HG03135 (cell line): Measurements from ENCODE around the gene GFOD1.
"Not testable (repeated sequence)": the region's sequence is repeated elsewhere in the genome, so short reads cannot be mapped to it uniquely, and the experiment has no call there.

Source experiments
- ATAC-seq: cut with Tn5 transposase; IDR thresholded peaks from one replicate; pipeline ENCODE4 v1.9.1; 2021; ENCODE audit warnings: mild to moderate bottlenecking, moderate library complexity; ENCODE audit not compliant: unreplicated experiment

Gene GFOD1

GRCh38 chr6:13409991-13410390, 77.4 kb downstream of the GFOD1 start:
- ATAC-seq = no peak

- ATAC-seq = no peak
Measured at GRCh38 chr6:13407709-13408695, 79.4 kb downstream of the GFOD1 start.

GRCh38 chr6:13407368-13407708, 80.1 kb downstream of the GFOD1 start:
- no peak for ATAC-seq

GRCh38 chr6:13406781-13407180, 80.6 kb downstream of the GFOD1 start:
- no peak for ATAC-seq

- no peak for ATAC-seq
Measured at GRCh38 chr6:13405961-13406477, 81.4 kb downstream of the GFOD1 start.

GRCh38 chr6:13404892-13405254, 82.5 kb downstream of the GFOD1 start:
- no peak for ATAC-seq

- no peak for ATAC-seq
Measured at GRCh38 chr6:13404228-13404891, 83.0 kb downstream of the GFOD1 start.

GRCh38 chr6:13402711-13403110, 84.7 kb downstream of the GFOD1 start:
- ATAC-seq = no peak

- no peak for ATAC-seq
Measured at GRCh38 chr6:13400772-13401171, 86.6 kb downstream of the GFOD1 start.

DNA sequence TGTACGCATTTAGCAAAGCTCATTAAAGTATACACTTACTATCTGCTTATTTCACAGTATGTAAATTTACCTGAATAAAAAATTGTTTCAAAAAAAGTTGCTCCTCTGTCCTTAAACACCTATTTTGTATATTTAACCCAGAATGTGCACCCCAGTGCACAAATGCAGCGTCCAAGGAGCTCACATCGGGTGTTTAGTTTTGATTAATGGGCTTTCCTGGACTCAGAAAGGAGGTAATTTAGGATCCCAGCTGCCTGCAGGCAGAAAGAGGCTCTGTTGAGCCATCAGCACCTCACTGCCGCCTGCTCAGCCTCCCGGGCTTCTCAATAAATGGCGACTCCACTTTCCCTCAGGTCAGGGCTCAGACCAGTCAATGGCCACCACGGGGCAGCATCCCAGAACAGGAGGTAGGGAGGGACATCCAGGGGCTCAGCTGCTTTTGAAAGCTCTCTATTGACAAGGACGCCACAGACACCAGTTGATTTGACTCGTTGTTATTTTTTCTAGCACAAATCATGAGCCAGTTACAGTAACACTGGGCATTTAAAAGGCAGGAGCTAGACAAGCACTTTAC, 88.9 kb downstream of the GFOD1 start:
- ATAC-seq = no peak

DNA sequence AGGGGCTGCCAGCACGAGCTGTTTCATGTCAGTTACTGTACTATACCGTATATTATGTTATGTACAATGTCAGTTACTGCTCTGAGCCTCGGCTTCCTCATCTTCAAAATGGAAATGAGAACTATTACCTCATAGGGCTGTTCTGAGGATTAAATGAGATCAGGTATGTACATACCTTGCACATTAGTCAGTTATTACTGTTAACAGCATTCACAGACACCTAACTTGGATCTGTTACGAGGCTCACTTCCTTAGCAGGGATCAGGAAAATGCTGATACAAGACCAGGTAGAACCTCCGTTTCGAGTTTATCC, 89.4 kb downstream of the GFOD1 start:
- ATAC-seq = no peak

DNA sequence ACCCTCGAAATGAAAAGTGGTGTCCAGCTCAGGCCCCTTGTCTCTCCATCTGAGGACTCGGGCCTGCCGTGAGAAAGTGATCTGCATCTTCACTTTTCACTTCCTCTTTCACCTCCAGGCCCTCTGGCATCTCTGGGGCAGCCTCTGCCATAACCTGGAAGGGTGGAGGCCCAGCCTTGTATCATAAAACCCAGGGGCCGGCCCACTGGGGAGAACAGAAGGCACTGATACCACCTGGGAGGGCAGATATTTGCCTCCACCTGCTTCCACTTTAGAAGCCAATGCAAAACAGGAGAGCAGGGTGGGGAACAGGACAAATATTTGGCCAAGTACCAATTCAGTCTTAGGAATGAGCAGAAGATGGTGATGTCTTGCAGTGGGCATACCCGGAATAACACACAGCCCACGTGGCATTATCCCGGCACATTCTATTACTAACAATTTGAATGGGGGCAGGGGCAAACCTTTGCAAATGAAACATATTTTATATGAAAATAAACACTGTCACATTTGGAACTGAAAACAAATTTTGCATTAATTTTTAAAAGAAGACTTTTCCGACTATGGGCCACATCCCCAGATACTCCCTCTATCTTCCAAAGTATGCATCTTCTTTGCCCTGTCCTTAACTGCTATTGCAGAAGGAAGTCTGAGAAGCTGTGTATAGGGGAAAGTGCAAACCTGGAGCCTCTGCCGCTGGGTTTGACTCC, 89.9 kb downstream of the GFOD1 start:
- peak; percentile 61 for ATAC-seq

DNA sequence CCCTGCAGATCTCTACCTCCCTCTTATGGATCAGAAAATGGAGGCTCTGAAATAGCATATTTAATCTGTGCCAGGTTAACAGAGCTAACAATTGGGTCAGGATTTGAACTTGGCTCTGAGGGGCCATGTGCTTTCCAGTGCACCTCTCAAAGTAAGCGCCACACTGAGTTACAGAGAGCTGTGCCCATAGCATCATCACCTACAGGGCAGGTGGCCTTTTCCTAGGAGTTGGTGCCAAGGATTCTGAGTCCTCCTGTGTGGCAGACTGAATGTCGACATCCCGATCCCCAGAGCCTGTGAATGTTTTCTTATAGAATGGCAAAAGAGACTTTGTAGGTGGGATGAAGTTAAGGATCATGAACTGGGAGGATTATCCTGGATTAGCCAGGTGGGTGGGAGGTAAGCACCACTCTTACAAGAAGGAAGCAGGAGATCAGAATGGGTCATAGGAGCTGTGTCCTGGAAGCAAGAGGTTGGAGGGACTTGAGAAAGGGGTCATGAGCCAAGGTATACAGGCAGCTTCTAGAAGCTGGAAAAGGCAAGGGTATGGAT, 91.1 kb downstream of the GFOD1 start:
- no peak for ATAC-seq

DNA sequence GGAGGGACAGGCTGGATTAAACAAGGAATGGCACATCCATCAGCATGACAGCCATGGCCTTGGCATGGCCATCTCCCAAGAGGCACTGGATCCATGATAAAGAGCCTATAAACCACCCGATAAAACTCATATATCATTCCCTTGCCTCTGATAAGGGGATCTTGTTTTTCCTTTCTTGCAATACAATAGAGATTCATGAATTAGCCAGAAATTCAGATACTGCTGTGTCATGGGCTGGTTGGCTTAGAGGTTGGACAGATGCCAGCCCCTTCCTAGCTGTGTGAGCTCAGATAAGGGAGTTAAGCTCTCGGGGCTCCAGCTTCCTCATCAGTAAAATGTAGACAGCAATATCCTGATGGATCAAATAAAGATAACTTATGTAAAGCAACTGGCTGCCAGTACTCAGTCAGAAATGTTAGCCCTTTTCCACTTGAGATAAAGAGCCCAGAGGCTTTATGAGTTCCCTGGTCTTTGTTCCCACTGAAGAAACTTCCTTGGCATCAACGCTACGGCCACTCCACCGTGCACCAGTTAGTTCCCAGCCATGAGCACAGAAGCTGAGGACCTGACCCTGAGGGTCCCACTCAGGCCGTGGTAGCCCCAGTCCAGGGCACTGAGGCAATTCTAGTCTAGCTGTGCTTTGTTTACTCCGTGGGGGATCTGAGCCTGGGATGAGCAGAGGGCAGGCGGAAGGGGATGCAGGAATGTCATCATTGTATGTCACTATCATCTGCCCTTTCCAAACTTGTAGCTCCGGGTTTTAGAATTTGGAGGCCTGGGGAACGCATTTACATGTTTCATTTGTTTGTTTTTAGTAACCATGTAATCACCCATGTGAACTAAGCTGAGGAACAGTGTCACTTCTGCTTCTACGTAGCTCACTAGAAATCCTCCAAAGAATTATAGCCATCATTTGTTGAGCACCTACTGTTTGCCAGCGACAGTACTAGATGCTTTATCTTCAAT, 91.8 kb downstream of the GFOD1 start:
- peak; percentile 50 for ATAC-seq

- no peak for ATAC-seq
Measured at GRCh38 chr6:13392462-13392861, 94.9 kb downstream of the GFOD1 start.

DNA sequence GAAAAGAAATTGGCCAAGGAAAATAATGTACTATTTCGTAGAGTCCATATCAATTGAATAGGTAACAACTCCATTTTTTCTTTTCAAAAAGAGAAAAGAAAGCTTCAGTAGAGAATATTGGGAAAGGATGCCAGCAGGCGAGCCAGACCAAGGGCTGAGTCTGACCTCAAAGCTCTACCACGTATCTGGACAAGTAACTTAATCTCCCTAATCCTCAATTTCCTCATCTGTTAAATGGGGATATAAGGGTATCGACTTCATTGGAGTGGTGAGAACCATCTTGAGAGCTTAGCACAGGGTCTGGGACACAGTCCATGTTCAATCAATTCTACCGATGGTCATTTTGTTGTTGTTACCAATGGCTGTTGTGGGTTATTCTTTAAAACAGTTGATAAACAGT, 95.9 kb downstream of the GFOD1 start:
- no peak for ATAC-seq

DNA sequence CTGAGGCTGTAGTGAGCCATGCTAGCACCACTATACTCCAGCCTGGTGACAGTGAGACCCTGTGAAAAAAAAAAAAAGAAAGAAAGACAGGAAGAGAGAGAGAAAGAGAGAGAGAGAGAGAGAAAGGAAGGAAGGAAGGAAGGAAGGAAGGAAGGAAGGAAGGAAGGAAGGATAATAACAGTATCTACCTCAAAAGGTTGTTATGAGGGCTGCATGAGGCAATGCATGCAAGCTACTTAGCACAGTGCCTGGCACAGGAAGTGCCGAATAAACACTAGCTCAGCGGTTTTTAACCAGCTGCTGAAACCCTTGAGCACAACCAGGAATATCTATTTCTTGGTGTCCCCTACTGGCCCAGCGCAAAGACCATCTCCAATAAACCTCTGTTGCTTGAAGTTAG, 96.7 kb downstream of the GFOD1 start:
- ATAC-seq = no peak

DNA sequence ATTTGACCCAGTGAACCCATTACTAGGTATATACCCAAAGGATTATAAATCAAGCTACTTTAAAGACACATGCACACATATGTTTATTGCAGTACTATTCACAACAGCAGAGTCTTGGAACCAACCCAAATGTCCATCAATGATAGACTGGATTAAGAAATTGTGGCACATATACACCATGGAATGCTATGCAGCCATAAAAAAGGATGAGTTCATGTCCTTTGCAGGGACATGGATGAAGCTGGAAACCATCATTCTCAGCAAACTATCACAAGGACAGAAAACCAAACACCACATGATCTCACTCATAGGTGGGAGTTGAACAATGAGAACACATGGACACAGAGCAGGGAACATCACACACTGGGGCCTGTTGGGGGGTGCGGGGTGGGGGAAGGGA, 98.2 kb downstream of the GFOD1 start:
- not testable (repeated sequence) for ATAC-seq

GRCh38 chr6:13388769-13389168, 98.6 kb downstream of the GFOD1 start:
- ATAC-seq = not testable (repeated sequence)

DNA sequence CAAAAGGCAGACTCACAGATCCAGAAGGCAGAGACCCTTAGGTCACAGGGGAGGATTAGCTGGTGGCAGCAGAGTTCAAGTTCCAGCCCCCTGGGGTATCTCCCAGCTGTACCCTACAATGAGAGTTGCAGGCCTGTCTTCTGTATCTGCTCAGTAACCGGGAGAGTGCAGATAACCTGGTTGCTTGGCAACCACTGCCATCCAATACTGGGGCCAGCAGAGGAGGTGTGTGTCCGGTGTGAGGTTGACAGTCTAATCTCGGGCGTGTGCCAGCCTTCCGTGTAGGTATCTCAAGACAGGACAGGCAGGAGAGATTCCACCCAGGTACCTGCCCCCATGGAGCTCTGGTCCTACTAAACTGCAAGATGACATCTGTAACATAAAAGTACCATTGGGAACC, 102.4 kb downstream of the GFOD1 start:
- no peak for ATAC-seq
